Vagina (tissue), 2 donors: ENCODE data around the gene ANKRD11.

ENCODE experiments used
- POLR2A ChIP-seq, 2 donors: fragments of 450-650 bp; IDR thresholded peaks; one replicate each; pipeline ENCODE4 v1.6.1; 2017; ENCODE audit warnings: antibody characterized with exemption in 2 of 2, mild to moderate bottlenecking in 2 of 2, moderate library complexity in 2 of 2
- POLR2AphosphoS5 ChIP-seq, 2 donors: sonication (generic); formaldehyde crosslinking; IDR thresholded peaks; one replicate each; pipeline ENCODE4 v1.9.0; 2017; ENCODE audit warnings: antibody characterized with exemption in 2 of 2, mild to moderate bottlenecking in 2 of 2, low read depth in 1 of 2; ENCODE audit not compliant: insufficient read depth in 1 of 2
- TF ChIP-seq, protein P1 (sequence below), 3 experiments: fragments of 450-650 bp in 2 of 3; fragments of 200-600 bp in 1 of 3; sonication (generic) in 1 of 3; IDR thresholded peaks; one replicate each; pipeline ENCODE4 v1.5.1; 2017 to 2019; ENCODE audit warnings: antibody characterized with exemption in 3 of 3, mild to moderate bottlenecking in 2 of 3, moderate library complexity in 2 of 3

DNA sequence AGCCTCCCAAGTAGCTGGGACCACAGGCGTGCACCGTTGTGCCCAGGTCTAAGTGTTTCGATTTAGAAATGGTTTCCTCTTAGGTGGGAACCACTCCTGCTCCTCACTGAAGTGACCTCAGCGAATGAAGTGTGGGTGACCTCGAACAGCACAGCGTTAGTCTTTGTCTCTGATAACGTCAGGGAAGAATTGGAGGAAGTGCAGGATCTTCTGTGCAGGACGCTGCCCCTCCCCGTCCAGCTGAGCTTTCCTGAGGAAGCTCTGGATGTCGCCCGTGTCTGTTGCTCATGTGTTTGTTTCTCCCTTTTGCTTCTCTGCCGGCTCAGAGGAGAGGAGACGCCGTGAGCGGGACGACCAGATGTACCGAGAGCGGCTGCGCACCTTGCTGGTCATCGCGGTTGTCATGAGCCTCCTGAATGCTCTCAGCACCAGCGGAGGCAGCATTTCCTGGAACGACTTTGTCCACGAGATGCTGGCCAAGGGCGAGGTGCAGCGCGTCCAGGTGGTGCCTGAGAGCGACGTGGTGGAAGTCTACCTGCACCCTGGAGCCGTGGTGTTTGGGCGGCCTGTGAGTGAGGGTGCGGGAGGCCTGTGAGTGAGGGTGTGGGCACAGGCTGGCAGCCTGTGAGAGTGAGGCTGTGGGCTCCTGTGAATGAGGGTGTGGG, 33.5 kb upstream of the ANKRD11 start:
- TF ChIP-seq POLR2A (IDR thresholded peaks at IDR 0.05) = no peak
- TF ChIP-seq, protein P1, sequence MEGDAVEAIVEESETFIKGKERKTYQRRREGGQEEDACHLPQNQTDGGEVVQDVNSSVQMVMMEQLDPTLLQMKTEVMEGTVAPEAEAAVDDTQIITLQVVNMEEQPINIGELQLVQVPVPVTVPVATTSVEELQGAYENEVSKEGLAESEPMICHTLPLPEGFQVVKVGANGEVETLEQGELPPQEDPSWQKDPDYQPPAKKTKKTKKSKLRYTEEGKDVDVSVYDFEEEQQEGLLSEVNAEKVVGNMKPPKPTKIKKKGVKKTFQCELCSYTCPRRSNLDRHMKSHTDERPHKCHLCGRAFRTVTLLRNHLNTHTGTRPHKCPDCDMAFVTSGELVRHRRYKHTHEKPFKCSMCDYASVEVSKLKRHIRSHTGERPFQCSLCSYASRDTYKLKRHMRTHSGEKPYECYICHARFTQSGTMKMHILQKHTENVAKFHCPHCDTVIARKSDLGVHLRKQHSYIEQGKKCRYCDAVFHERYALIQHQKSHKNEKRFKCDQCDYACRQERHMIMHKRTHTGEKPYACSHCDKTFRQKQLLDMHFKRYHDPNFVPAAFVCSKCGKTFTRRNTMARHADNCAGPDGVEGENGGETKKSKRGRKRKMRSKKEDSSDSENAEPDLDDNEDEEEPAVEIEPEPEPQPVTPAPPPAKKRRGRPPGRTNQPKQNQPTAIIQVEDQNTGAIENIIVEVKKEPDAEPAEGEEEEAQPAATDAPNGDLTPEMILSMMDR (IDR thresholded peaks at IDR 0.05) = no peak
- no peak for TF ChIP-seq POLR2AphosphoS5 (IDR thresholded peaks at IDR 0.05; ENCODE audit: insufficient read depth in 1 of 2, low read depth in 1 of 2)
